ENCODE results near the gene DIAPH1.

Gene DIAPH1

DNA sequence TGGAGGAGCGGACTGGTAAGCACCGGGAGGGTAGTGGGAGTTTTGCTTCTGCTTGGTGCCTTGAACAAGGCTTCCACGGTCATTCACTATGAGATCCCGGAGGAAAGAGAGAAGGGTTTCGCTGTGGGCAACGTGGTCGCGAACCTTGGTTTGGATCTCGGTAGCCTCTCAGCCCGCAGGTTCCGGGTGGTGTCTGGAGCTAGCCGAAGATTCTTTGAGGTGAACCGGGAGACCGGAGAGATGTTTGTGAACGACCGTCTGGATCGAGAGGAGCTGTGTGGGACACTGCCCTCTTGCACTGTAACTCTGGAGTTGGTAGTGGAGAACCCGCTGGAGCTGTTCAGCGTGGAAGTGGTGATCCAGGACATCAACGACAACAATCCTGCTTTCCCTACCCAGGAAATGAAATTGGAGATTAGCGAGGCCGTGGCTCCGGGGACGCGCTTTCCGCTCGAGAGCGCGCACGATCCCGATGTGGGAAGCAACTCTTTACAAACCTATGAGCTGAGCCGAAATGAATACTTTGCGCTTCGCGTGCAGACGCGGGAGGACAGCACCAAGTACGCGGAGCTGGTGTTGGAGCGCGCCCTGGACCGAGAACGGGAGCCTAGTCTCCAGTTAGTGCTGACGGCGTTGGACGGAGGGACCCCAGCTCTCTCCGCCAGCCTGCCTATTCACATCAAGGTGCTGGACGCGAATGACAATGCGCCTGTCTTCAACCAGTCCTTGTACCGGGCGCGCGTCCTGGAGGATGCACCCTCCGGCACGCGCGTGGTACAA lies 142.5 kb downstream of the DIAPH1 start (continued):
- TF ChIP-seq, protein P1, sequence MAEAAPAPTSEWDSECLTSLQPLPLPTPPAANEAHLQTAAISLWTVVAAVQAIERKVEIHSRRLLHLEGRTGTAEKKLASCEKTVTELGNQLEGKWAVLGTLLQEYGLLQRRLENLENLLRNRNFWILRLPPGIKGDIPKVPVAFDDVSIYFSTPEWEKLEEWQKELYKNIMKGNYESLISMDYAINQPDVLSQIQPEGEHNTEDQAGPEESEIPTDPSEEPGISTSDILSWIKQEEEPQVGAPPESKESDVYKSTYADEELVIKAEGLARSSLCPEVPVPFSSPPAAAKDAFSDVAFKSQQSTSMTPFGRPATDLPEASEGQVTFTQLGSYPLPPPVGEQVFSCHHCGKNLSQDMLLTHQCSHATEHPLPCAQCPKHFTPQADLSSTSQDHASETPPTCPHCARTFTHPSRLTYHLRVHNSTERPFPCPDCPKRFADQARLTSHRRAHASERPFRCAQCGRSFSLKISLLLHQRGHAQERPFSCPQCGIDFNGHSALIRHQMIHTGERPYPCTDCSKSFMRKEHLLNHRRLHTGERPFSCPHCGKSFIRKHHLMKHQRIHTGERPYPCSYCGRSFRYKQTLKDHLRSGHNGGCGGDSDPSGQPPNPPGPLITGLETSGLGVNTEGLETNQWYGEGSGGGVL (tag by site-specific recombination; IDR thresholded peaks at IDR 0.05), result no peak
- TF ChIP-seq ZNF544 (tag by site-specific recombination; IDR thresholded peaks at IDR 0.05) (no peak), ZNF37A (tag by site-specific recombination; IDR thresholded peaks at IDR 0.05) (no peak), ZNF670 (tag by site-specific recombination; IDR thresholded peaks at IDR 0.05; ENCODE audit: low read depth) (no peak), ZNF302 (tag by site-specific recombination; IDR thresholded peaks at IDR 0.05; ENCODE audit: low read depth) (no peak), ZNF223 (tag by site-specific recombination; IDR thresholded peaks at IDR 0.05) (no peak), TCF7L2 (IDR thresholded peaks at IDR 0.05; ENCODE audit: borderline replicate concordance, low read depth, low read length) (no peak), ZNF560 (tag by site-specific recombination; IDR thresholded peaks at IDR 0.05; ENCODE audit: borderline replicate concordance) (no peak), ZNF596 (tag by site-specific recombination; IDR thresholded peaks at IDR 0.05) (no peak), ZNF629 (tag by site-specific recombination; IDR thresholded peaks at IDR 0.05) (no peak), ZNF174 (tag by site-specific recombination; IDR thresholded peaks at IDR 0.05) (no peak), ZBTB17 (tag by site-specific recombination; IDR thresholded peaks at IDR 0.05) (peak; percentile 19), ZNF366 (tag by site-specific recombination; conservative IDR thresholded peaks at IDR 0.05) (no peak), ZNF510 (tag by site-specific recombination; IDR thresholded peaks at IDR 0.05; ENCODE audit: insufficient replicate concordance) (no peak), ZNF202 (tag by site-specific recombination; IDR thresholded peaks at IDR 0.05; ENCODE audit: borderline replicate concordance) (no peak), ZSCAN23 (tag by site-specific recombination; IDR thresholded peaks at IDR 0.05) (0 out of 2 replicates have a peak, but pooled peaks have one; percentile 22), ZNF473 (tag by site-specific recombination; IDR thresholded peaks at IDR 0.05) (no peak), ZNF169 (tag by site-specific recombination; IDR thresholded peaks at IDR 0.05) (no peak)
- TF ChIP-seq, protein P2, sequence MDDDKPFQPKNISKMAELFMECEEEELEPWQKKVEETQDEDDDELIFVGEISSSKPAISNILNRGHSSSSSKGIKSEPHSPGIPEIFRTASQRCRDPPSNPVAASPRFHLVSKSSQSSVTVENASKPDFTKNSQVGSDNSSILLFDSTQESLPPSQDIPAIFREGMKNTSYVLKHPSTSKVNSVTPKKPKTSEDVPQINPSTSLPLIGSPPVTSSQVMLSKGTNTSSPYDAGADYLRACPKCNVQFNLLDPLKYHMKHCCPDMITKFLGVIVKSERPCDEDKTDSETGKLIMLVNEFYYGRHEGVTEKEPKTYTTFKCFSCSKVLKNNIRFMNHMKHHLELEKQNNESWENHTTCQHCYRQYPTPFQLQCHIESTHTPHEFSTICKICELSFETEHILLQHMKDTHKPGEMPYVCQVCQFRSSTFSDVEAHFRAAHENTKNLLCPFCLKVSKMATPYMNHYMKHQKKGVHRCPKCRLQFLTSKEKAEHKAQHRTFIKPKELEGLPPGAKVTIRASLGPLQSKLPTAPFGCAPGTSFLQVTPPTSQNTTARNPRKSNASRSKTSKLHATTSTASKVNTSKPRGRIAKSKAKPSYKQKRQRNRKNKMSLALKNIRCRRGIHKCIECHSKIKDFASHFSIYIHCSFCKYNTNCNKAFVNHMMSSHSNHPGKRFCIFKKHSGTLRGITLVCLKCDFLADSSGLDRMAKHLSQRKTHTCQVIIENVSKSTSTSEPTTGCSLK (tag by site-specific recombination; IDR thresholded peaks at IDR 0.05), result no peak
- TF ChIP-seq, protein P3, sequence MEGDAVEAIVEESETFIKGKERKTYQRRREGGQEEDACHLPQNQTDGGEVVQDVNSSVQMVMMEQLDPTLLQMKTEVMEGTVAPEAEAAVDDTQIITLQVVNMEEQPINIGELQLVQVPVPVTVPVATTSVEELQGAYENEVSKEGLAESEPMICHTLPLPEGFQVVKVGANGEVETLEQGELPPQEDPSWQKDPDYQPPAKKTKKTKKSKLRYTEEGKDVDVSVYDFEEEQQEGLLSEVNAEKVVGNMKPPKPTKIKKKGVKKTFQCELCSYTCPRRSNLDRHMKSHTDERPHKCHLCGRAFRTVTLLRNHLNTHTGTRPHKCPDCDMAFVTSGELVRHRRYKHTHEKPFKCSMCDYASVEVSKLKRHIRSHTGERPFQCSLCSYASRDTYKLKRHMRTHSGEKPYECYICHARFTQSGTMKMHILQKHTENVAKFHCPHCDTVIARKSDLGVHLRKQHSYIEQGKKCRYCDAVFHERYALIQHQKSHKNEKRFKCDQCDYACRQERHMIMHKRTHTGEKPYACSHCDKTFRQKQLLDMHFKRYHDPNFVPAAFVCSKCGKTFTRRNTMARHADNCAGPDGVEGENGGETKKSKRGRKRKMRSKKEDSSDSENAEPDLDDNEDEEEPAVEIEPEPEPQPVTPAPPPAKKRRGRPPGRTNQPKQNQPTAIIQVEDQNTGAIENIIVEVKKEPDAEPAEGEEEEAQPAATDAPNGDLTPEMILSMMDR (tag by site-specific recombination; IDR thresholded peaks at IDR 0.05), result no peak
- TF ChIP-seq, protein P4, sequence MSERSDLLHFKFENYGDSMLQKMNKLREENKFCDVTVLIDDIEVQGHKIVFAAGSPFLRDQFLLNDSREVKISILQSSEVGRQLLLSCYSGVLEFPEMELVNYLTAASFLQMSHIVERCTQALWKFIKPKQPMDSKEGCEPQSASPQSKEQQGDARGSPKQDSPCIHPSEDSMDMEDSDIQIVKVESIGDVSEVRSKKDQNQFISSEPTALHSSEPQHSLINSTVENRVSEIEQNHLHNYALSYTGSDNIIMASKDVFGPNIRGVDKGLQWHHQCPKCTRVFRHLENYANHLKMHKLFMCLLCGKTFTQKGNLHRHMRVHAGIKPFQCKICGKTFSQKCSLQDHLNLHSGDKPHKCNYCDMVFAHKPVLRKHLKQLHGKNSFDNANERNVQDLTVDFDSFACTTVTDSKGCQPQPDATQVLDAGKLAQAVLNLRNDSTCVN (tag by site-specific recombination; optimal IDR thresholded peaks at IDR 0.05), result peak; percentile 81
- TF ChIP-seq, protein P5, sequence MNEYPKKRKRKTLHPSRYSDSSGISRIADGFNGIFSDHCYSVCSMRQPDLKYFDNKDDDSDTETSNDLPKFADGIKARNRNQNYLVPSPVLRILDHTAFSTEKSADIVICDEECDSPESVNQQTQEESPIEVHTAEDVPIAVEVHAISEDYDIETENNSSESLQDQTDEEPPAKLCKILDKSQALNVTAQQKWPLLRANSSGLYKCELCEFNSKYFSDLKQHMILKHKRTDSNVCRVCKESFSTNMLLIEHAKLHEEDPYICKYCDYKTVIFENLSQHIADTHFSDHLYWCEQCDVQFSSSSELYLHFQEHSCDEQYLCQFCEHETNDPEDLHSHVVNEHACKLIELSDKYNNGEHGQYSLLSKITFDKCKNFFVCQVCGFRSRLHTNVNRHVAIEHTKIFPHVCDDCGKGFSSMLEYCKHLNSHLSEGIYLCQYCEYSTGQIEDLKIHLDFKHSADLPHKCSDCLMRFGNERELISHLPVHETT (tag by site-specific recombination; IDR thresholded peaks at IDR 0.05), result no peak
- TF ChIP-seq, protein P6, sequence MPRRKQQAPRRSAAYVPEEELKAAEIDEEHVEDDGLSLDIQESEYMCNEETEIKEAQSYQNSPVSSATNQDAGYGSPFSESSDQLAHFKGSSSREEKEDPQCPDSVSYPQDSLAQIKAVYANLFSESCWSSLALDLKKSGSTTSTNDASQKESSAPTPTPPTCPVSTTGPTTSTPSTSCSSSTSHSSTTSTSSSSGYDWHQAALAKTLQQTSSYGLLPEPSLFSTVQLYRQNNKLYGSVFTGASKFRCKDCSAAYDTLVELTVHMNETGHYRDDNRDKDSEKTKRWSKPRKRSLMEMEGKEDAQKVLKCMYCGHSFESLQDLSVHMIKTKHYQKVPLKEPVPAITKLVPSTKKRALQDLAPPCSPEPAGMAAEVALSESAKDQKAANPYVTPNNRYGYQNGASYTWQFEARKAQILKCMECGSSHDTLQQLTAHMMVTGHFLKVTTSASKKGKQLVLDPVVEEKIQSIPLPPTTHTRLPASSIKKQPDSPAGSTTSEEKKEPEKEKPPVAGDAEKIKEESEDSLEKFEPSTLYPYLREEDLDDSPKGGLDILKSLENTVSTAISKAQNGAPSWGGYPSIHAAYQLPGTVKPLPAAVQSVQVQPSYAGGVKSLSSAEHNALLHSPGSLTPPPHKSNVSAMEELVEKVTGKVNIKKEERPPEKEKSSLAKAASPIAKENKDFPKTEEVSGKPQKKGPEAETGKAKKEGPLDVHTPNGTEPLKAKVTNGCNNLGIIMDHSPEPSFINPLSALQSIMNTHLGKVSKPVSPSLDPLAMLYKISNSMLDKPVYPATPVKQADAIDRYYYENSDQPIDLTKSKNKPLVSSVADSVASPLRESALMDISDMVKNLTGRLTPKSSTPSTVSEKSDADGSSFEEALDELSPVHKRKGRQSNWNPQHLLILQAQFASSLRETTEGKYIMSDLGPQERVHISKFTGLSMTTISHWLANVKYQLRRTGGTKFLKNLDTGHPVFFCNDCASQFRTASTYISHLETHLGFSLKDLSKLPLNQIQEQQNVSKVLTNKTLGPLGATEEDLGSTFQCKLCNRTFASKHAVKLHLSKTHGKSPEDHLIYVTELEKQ (tag by site-specific recombination; IDR thresholded peaks at IDR 0.05; ENCODE audit: borderline replicate concordance), result no peak
- TF ChIP-seq, protein P7, sequence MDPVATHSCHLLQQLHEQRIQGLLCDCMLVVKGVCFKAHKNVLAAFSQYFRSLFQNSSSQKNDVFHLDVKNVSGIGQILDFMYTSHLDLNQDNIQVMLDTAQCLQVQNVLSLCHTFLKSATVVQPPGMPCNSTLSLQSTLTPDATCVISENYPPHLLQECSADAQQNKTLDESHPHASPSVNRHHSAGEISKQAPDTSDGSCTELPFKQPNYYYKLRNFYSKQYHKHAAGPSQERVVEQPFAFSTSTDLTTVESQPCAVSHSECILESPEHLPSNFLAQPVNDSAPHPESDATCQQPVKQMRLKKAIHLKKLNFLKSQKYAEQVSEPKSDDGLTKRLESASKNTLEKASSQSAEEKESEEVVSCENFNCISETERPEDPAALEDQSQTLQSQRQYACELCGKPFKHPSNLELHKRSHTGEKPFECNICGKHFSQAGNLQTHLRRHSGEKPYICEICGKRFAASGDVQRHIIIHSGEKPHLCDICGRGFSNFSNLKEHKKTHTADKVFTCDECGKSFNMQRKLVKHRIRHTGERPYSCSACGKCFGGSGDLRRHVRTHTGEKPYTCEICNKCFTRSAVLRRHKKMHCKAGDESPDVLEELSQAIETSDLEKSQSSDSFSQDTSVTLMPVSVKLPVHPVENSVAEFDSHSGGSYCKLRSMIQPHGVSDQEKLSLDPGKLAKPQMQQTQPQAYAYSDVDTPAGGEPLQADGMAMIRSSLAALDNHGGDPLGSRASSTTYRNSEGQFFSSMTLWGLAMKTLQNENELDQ (tag by site-specific recombination; IDR thresholded peaks at IDR 0.05; ENCODE audit: low read depth), result no peak
